ENCODE measurements around the gene C19orf12.

GRCh38 chr19:29743681-29744080 is 28.6 kb upstream of the C19orf12 start:
- no peak for TF ChIP-seq CTCF (IDR thresholded peaks at IDR 0.05)
- TF ChIP-seq POLR2A (IDR thresholded peaks at IDR 0.05): no peak

Data from adrenal gland (tissue), 5 donors.